ENCODE results near the gene EXOSC6.
"Not testable (repeated sequence)": the region's sequence is repeated elsewhere in the genome, so short reads cannot be mapped to it uniquely, and the experiment has no call there.

Gene EXOSC6

DNA sequence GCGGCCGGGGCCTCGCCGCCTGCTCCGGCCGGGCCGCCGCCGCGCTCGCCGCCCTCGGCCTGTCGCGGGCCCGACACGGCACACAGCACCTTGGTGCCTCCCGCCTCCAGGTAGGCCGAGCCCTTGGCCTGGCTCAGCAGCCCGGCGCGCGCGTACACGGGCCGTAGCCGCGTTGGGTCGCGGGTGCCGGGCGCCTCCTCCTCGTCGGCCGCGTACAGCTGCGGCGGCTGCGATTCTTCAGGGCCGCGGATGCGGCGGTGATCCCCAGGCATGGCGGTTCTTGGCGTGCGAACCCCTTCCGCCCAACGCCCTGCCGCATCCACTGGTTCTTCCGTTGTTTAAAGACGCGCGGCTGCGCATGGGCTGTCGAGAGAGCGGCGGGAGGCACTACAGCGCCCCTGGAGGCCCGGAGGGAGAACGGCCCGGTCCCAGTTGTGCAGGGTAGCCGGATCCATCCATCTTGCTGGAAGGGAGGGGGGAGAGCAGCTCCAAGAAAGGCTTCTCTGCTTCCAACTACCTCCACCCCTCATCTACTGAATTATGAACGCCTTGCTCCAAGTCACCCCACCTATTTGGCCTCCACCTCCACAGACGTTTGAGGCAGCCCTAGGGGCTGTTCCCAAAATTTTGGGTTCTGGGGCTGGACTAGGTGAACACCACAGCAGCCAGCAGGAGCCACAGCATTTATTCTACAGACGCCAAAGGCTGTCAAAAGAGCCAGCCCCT, at the start of gene EXOSC6:
TSS of gene EXOSC6 (minus strand) at position 312 of the 726 bp plus-strand sequence. CDS start at position 272, 40 bp downstream.
- DNase-seq: peak; percentile 95 to 97

- DNase-seq: no peak
These were observed 49.4 kb upstream of the EXOSC6 start for GRCh38 chr16:70301121-70301520.

DNA sequence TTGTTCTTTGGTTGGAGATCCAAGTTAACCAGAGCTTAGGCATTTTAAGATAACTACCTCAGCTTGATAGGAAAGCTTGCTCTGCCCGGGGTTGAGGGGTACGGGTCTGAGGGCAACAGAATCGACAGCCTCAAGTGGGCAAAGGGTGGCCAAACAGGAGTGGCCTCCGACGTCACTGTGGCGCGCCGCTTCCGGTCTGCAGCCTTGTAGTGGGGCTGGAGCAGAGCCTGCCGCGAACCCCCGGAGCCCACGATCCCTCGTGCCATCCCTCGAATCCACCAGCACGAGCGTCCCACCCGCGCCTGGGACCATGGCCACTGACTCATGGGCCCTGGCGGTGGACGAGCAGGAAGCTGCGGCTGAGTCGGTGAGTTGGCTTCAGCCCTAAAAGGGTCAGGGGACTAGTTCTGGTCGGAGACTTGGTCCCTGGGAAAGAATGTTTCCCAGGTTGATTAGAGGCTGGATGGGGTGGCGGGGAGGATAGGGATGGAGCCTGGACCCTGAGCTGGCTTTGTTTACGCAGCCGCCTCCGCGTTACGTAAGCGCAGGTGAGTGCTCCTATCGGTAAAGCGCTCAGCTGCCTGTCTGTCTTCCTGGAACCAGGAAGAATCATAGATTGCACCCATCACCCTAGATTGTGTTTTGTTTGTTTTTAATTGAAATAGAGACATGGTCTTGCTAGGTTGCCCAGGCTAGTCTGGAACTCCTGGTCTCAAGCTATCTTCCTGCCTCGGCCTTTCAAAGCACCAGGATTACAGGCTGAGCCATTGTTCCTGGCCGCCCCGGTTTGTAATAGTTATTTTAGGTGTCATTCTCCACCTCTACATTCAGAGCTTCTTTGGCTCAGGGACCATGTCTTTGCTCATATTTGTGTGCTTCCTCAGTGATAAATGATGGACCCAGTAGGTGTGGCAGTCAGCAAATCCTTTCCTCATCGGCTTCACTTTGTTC, 47.5 kb upstream of the EXOSC6 start, which contains the start of gene DDX19B:
TSS of gene DDX19B (plus strand) at position 199 of the 951 bp plus-strand sequence. CDS start at position 311, 112 bp downstream.
- peak; percentile 85 to 93 for DNase-seq

GRCh38 chr16:70295634-70296033, 43.9 kb upstream of the EXOSC6 start:
- no peak for DNase-seq

- DNase-seq: no peak
These were observed 42.8 kb upstream of the EXOSC6 start for GRCh38 chr16:70294385-70295025.

DNA sequence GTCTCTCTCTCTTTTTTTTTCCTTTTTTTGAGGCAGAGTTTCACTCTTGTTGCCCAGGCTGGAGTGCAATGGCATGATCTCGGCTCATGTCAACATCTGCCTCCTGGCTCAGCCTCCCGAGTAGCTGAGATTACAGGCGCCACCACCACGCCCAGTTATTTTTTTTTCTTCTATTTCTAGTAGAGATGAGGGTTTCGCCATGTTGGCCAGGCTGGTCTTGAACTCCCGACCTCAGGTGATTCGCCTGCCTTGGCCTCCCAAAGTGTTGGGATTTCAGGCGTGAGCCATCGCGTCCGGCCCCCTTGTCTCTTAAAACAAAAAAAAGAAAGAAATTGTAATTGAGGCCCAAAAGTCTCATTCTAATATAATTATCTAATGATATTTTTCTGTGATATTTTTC, 40.4 kb upstream of the EXOSC6 start:
- DNase-seq: not testable (repeated sequence)

GRCh38 chr16:70290949-70291519, 39.3 kb upstream of the EXOSC6 start:
- no peak for DNase-seq

- DNase-seq: peak; percentile 100
These were observed 37.7 kb upstream of the EXOSC6 start, which contains the start of gene AARS1 for GRCh38 chr16:70289229-70290094. Gene AARS1, minus strand, starts transcription at chr16:70289506. Its CDS starts 6,743 bp downstream, at chr16:70282763.

- DNase-seq: not testable (repeated sequence)
These were observed 35.7 kb upstream of the EXOSC6 start for GRCh38 chr16:70287304-70287971.

GRCh38 chr16:70276392-70276791, 24.7 kb upstream of the EXOSC6 start:
- DNase-seq: no peak

DNA sequence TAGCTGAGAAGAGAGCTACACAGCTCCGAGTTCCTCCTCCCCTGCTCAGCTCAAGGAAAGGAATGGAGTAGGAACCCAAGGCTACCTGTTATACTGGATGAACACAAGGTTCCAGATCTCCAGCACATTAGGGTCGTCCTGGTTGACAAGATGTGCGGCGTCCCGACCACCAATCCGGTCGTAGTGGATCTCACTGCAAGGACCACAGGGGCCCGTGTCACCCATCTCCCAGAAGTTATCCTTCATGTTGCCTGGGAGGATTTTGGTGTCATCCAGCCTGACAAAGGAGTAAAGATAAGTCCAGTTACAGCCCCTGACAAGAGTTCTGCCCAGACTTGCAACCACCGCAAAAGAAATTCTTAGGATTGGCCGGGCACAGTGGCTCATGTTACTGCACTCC, 20.0 kb upstream of the EXOSC6 start:
- no peak for DNase-seq

DNA sequence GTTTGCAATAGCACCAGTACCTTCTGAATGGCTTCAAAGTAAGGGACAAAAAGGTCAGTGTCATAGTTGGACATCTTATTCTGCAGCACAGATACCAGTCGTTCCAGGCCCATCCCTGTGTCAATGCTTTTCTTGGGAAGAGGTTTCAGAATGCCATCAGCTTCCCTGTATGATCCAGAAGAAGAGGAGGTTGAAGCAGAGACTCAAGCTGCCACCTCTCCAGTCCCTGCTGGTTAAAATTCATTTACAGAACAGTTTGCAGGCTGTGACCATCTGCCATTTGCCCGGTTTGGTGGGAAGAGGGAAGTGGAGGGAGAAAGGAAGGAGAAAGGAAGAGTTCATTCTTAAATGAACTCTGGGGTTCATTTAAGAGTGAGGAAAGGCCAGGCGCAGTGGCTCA, 18.4 kb upstream of the EXOSC6 start:
- DNase-seq: no peak

GRCh38 chr16:70269471-70269870, 17.7 kb upstream of the EXOSC6 start:
- DNase-seq: no peak

DNA sequence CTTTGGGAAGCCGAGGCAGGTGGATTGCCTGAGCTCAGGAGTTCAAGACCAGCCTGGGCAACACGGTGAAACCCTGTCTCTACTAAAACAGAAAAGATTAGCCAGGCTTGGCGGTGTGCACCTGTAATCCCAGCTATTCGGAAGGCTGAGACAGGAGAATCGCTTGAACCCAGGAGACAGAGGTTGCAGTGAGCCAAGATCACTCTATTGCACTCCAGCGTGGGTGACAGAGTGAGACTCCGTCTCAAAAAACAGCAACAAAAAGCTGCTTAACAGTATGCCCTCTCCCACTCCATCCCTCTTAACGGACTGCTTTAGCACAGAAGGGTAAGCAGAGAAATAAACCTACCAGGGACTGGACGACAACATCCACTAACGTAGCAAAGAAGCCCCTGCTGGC, 16.2 kb upstream of the EXOSC6 start:
- not testable (repeated sequence) for DNase-seq

DNA sequence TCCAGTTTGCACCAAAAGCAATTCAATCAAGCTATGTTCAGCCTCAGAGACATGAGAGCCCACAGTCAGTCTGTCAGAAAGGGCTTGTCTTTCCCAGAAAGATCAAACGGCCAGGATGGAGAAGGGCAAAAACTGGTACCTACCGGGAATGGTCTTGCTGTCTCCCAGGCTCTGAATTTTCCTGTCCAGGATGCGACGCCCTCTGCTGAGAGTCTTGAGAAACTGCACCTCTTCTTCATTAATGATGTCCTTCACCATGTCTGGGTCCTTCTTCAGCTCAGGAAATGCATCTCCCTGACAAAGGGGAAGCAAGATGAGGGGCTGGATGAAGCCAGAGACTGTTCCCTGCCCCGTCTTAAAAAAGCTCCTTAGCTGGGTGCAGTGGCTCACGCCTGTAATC, 15.8 kb upstream of the EXOSC6 start:
- DNase-seq: peak; percentile 50 to 51

DNA sequence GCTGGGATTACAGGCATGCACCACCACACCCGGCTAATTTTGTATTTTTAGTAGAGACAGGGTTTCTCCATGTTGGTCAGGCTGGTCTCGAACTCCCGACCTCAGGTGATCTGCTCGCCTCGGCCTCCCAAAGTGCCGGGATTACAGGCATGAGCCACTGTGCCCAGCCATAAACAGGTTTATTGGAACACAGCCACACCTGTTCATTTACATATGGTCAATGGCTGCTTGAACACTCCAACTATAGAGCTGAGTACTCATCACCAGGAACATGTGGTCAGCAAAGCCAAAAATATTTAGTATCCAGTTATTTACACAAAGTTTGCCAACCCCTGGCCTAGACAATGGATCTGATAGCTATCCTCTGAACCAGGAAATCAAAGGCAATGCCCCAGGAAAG, 8.2 kb upstream of the EXOSC6 start:
- not testable (repeated sequence) for DNase-seq

GRCh38 chr16:70258946-70259345, 7.2 kb upstream of the EXOSC6 start:
- no peak for DNase-seq

GRCh38 chr16:70258065-70258464, 6.3 kb upstream of the EXOSC6 start:
- no peak for DNase-seq

DNA sequence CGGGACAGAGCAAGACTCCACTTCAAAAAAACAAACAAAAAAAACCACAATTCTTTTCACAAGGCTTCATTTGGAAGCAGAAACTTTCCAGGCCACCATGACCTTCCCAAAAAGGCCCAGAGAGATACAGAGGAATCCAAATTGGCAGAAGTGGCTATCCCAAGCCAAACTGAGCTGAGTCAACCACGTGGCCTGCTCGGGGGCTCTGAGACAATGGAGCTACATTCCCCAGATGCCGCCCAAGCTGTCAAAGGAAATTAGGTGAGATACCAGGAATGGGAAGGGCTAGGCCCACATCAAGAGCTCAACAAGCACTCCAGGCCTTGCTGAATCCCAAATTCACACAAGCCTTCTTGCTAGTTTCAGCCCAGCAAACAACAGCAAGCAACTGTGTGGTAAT, 5.7 kb upstream of the EXOSC6 start:
- DNase-seq: no peak

DNA sequence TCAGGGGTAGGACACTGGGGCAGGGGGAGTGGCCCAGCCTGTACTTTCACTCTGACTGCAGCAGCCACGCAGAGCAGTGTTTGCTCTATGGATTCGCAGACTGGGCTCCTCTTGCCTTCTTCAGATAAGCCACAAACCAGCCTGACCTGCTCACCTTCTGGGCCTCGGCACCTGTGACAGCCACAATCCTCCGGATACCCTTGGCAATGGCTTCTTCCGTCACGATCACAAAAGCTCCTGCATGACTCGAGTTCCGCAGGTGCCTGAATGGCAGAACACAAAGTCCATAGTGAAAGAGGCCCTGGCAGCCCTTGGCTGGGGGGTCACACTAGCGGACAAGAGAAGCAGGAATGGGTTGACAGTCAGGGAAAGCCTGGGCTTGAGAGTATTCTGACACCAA, 3.8 kb upstream of the EXOSC6 start:
- no peak for DNase-seq

DNA sequence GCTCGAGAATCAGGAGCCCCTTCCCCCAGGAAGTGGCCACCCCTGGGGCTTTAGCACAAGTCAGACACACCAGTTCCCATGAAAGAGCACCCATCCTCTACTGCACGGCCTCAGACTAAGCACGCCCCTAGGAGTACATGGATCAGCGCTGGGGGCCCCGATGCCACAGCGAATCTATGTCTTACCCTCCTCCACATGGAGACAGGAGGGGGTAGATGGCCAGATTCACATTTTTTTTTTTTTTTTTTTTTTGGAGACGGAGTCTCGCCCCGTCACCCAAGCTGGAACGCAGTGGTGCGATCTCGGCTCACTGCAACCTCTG, 3.2 kb upstream of the EXOSC6 start:
- DNase-seq: no peak

All from SHP77 (cell line).